ENCODE data around the gene SRP19. TPM values are rescaled to one million over a fixed set of nuclear protein-coding genes. Genes with fewer than 3 reads are reported as not detected.
"Not testable (repeated sequence)": the region's sequence is repeated elsewhere in the genome, so short reads cannot be mapped to it uniquely, and the experiment has no call there.

The SRP19 gene
- total and polyA plus RNA-seq, 10 donors: 29.9 to 90.5 (median 53.7) TPM

GRCh38 chr5:112848116-112848811 is 12.8 kb upstream of the SRP19 start:
- Histone ChIP-seq H3K36me3 (no peaks in the 10 kb centered on the region), H3K9me3 (no peaks in the 10 kb centered on the region), H3K27ac (no peak overlapping the region), H3K27me3 (replicated peaks in 1 of 7) (no peaks in the 10 kb centered on the region), H3K4me3 (no peak overlapping the region), H3K4me1 (peaks cover 0 to 11% (median 3%) of the 10 kb centered on the region in 6 donors)
- DNase-seq: no peak
- TF ChIP-seq, protein P1, sequence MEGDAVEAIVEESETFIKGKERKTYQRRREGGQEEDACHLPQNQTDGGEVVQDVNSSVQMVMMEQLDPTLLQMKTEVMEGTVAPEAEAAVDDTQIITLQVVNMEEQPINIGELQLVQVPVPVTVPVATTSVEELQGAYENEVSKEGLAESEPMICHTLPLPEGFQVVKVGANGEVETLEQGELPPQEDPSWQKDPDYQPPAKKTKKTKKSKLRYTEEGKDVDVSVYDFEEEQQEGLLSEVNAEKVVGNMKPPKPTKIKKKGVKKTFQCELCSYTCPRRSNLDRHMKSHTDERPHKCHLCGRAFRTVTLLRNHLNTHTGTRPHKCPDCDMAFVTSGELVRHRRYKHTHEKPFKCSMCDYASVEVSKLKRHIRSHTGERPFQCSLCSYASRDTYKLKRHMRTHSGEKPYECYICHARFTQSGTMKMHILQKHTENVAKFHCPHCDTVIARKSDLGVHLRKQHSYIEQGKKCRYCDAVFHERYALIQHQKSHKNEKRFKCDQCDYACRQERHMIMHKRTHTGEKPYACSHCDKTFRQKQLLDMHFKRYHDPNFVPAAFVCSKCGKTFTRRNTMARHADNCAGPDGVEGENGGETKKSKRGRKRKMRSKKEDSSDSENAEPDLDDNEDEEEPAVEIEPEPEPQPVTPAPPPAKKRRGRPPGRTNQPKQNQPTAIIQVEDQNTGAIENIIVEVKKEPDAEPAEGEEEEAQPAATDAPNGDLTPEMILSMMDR (IDR thresholded peaks at IDR 0.05 in 8 of 11, conservative IDR thresholded peaks at IDR 0.05 in 3 of 11): peak; percentile 35 to 77 (median 66)
- TF ChIP-seq POLR2AphosphoS5 (IDR thresholded peaks at IDR 0.05): no peak
- intact Hi-C loops (cut with DNase I; ENCODE audit: low total_unique reads): no loop called here
- 41 to 50% (median 46%) methylated on average over 8 of the region's 8 CpGs for WGBS, 5 donors

GRCh38 chr5:112849912-112850311 is 11.2 kb upstream of the SRP19 start:
- 67 to 85% (median 76%) methylated on average over 2 of the region's 2 CpGs for WGBS, 5 donors
- H3K4me3 ChIP-seq: no peak overlapping the region
- no peaks in the 10 kb centered on the region for H3K36me3 ChIP-seq
- intact Hi-C loops (cut with DNase I; ENCODE audit: low total_unique reads): loop anchor here (10.0 kb wide), 1 partner anchor 65 kb away; no protein-coding TSS in a partner anchor
- TF ChIP-seq POLR2A (IDR thresholded peaks at IDR 0.05) (no peak), POLR2AphosphoS5 (IDR thresholded peaks at IDR 0.05) (no peak)
- TF ChIP-seq, protein P1 (IDR thresholded peaks at IDR 0.05 in 8 of 11, conservative IDR thresholded peaks at IDR 0.05 in 3 of 11): no peak
- peaks cover 0 to 5% (median 0%) of the 10 kb centered on the region in 7 donors for H3K27me3 ChIP-seq (replicated peaks in 1 of 7)
- H3K27ac ChIP-seq: no peak overlapping the region
- no peak for DNase-seq
- peaks cover 0 to 10% (median 2%) of the 10 kb centered on the region in 8 donors for H3K9me3 ChIP-seq
- H3K4me1 ChIP-seq: peaks cover 0 to 11% (median 3%) of the 10 kb centered on the region in 6 donors

DNA sequence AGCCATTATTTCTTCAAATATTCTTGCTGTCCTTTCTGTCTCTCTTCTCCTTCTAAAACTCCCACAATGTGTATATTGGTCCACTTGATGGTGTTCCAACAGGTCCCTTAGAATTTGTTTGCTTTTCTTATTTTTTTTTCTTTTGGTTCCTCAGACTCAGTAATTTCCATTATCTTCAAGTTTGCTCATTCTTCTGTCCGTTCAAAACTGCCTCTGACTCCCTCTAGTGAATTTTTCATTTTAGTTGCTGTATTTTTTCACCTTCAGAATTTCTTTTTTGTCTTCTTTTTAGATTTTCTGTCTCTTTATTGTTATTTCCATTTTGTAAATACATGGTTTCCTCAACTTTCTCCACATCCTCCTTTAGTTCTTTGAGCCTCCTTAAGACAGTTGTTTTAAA is 6.4 kb upstream of the SRP19 start:
- WGBS, 5 donors: 66 to 79% (median 72%) methylated on average over 1 of the region's 1 CpG
- Histone ChIP-seq H3K27ac (no peak overlapping the region), H3K27me3 (replicated peaks in 1 of 7) (peaks cover 0 to 15% (median 0%) of the 10 kb centered on the region in 7 donors), H3K36me3 (no peaks in the 10 kb centered on the region), H3K4me3 (no peak overlapping the region), H3K4me1 (no peaks in the 10 kb centered on the region), H3K9me3 (peaks cover 0 to 18% (median 4%) of the 10 kb centered on the region in 8 donors)
- TF ChIP-seq, protein P1 (IDR thresholded peaks at IDR 0.05 in 8 of 11, conservative IDR thresholded peaks at IDR 0.05 in 3 of 11): no peak
- TF ChIP-seq POLR2A (IDR thresholded peaks at IDR 0.05): no peak
- no peak for TF ChIP-seq POLR2AphosphoS5 (IDR thresholded peaks at IDR 0.05)
- no peak for DNase-seq
- intact Hi-C loops (cut with DNase I; ENCODE audit: low total_unique reads): loop anchor here (10.0 kb wide), 1 partner anchor 60 kb away; no protein-coding TSS in a partner anchor

- no peak overlapping the region for H3K4me3 ChIP-seq
- DNase-seq: no peak
- intact Hi-C loops (cut with DNase I; ENCODE audit: low total_unique reads): loop anchor here (10.0 kb wide), 1 partner anchor 57 kb away; no protein-coding TSS in a partner anchor
- H3K9me3 ChIP-seq: peaks cover 0 to 18% (median 4%) of the 10 kb centered on the region in 8 donors
- peaks cover 15 to 23% (median 18%) of the 10 kb centered on the region in 6 donors for H3K4me1 ChIP-seq
- peaks cover 0 to 15% (median 0%) of the 10 kb centered on the region in 7 donors for H3K27me3 ChIP-seq (replicated peaks in 1 of 7)
- peaks cover 0 to 5% (median 0%) of the 10 kb centered on the region in 6 donors for H3K36me3 ChIP-seq
- TF ChIP-seq POLR2A (IDR thresholded peaks at IDR 0.05) (no peak), POLR2AphosphoS5 (IDR thresholded peaks at IDR 0.05) (no peak)
- TF ChIP-seq, protein P1 (IDR thresholded peaks at IDR 0.05 in 8 of 11, conservative IDR thresholded peaks at IDR 0.05 in 3 of 11): no peak
- H3K27ac ChIP-seq: no peak overlapping the region
These were observed 3.2 kb upstream of the SRP19 start for GRCh38 chr5:112857866-112858265.

GRCh38 chr5:112860571-112860928 is 537 bp upstream of the SRP19 start:
- H3K9me3 ChIP-seq; DNase-seq; H3K27me3 ChIP-seq (replicated peaks in 1 of 7); intact Hi-C loops (cut with DNase I; ENCODE audit: low total_unique reads): not testable (repeated sequence)
- WGBS, 5 donors: 73 to 79% (median 76%) methylated on average over 11 of the region's 11 CpGs
- Histone ChIP-seq H3K36me3 (peaks cover 0 to 32% (median 19%) of the 10 kb centered on the region in 6 donors), H3K4me3 (peak overlapping the region; percentile 75 to 98 (median 88)), H3K4me1 (peaks cover 20 to 47% (median 33%) of the 10 kb centered on the region in 6 donors), H3K27ac (peak overlapping the region; percentile 37 to 89 (median 82))
